ENCODE data around the gene LMBRD1.
"Not testable (repeated sequence)": the region's sequence is repeated elsewhere in the genome, so short reads cannot be mapped to it uniquely, and the experiment has no call there.

The LMBRD1 gene

DNA sequence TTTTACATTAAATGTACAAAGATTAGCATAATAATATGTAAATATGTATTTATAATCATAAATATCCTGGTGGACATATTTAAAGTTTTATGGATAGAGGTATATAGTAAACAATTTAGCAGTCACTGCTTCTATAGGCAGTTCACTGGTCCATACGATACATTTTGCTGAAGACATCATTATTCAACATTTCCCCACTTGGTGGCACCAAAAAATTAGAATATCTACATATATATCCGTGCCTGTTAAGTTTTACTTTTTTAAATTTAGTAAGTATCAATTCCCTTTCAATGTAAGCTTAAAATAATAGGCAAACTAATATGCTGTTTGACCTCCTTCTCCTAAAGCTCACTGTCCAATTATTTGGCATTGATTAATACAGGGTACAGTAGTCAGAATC lies 64.2 kb downstream of the LMBRD1 start:
- DNase-seq = no peak

DNA sequence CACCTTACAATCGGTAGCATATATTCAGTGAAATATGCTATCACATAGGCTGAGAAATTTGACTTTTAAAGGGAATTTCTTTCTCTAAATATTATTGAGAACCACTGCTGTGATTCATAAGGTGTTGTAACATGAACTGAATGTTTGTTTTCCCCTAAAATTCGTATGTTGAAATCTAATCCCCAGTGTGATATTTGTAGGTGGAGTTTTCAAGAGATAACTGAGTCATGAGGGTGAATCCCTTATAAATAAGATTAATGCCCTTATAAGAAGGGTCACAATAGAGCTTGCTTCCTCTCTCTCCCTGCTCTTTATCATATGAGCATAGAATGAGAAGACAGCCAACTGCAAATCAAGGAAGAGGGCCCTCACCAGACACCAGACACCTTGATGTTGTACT lies 64.8 kb downstream of the LMBRD1 start:
- DNase-seq = no peak

DNA sequence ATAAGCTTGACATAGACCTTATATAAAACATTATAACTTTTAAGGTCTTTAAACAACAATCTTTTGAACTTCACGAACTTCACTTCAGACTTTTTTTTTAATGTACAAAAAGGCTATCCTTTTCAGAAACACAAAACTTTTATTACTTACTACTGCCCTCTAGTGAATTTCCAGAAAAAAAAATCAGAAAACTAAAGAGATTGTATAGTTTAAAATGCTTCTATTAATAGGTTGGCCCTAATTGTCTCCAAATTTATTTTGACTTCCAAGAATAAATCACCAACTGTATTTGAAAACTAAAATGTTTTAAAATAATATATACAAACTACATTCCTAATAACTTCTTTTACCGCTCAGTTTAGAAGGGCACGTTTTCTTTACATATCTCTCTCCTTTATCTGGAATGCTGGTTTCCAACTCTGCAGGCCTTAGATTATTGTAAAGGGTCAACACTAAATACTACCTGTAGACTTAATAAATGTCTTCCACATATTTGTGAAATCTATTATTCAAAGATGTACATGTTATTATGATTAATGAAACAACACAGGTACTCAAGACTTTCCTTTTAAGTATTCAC lies 66.8 kb downstream of the LMBRD1 start:
- no peak for DNase-seq

DNA sequence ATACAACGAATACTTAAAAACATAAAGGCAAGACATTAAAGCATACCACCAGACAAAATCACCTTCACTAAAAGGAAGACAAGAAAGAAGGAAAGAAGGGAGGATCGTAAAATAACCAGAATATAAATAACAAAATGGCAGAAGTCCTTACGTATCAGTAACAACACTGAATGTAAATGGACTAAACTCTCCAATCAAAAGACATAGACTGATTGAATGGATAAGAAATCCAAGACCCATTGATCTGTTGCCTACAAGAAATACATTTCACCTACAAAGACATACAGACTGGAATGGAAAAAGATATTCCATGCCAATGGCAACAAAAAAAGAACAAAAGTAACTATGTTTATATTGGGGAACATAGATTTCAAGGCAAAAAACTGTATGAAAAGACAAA lies 74.1 kb downstream of the LMBRD1 start:
- no peak for DNase-seq

DNA sequence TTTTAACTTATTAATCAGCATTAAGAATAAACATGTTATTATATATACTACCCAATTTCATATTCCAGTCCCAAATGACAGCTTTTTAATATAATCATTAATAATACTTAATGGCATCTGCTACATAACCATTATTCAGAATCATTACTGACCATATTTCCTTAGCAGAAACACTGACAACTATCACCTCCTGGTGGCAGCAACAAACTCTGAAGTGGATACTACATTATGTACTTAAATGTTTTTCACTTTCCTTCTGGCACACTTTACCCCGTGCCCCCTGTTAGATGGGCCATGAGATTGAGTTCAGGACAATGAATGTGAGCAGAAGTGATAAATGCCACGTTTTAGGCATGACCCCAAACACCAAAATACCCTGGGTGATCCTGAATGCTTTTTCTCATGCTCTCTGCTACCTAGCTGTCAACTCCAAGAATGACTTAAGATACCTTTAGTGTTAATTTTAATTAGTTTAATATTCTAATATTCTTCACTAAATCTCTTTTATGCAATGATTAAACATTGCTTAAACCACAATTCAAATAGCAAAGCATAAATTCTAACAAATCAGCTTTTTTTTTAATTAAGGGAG lies 77.1 kb downstream of the LMBRD1 start:
- DNase-seq = no peak

DNA sequence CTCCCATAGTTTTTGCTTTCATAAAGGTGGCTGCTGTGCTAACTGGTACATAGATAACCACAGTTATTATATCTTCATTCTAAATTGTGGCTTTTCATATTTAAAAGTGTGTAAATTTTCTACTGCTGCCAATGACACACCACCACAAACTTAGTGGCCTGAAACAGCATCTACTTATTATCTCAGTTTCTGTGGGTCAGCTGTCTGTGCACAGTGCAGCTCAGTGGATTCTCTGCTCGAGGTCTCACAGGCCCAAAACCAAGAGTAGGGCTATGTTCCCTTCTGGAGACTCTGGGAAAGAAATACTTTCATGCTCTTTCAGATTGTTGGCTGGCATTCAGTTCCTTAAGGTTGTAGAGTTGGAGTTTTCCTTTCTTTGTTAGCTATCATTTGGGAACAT lies 90.1 kb downstream of the LMBRD1 start:
- DNase-seq = no peak

DNA sequence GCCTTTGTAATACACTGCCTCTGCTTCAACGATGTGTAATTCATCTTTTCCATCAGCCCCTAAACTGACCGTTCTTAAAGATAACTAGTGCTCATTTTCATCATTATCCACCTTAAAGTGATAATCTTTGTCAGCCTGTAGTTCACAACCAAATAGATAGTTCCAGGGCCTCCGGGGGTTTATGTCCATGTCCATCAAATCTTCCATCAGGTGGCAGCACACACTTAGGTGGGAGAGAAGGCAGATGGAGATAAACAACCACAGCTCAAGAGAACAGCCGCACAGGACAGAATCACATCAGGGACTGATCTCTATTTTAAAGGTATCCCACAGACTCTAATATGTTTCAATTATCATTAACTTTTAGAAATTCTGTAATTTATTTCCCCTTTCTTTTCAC lies 90.9 kb downstream of the LMBRD1 start:
- DNase-seq = no peak

DNA sequence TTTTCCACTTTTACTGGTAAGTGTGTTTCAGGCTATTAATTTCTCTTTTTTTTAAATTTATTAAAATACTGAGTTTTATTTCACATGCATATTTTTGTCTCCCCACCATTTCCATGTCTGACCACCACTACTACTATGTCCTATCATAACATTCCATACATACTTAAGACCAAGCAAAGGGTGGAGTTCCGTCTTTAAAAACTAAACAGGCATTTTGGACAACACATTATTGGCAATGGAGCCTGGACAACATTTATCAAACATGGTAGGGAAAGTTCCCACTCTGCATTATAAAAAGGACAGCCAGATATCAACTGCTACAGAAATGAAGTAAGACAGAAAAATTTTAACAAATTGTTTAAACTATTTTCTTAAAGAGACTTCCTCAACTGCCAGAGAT lies 91.9 kb downstream of the LMBRD1 start:
- DNase-seq = no peak

DNA sequence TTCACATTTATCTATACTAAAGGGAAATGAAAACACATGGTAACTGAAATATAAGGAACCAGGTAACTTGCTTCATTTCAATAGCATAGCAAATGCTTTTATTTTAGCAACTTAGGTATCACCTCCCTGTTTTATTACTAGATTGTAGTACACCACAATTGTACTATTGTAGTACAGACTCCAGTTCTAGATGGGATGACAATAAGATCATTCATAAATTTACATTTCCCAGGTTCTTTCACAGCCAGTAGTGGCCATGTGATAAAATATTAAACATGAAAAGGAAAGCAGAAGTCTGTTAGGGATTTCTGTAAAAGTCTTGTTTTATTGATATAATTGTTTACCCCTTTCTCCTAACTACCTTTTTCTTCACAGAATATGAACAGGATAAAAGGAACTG lies 97.2 kb downstream of the LMBRD1 start:
- no peak for DNase-seq

DNA sequence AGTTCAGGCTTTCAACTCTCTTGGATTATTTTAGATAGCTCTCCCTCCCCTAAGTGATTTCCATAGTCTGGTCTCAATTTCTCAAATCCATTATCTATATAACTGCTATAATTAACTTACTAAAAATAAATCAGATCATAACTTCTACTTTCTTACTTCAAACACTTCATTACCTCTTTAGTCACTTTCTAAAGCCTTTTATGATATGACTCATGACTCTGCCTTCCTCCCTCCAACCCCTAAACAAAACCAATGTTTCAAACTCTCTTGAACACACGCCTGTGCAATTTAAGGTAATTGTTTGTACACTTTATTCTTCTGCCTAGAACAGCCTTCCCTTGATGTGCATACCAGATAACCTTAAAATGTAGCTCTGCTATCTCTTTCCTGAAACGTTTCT lies 100.5 kb downstream of the LMBRD1 start:
- no peak for DNase-seq

DNA sequence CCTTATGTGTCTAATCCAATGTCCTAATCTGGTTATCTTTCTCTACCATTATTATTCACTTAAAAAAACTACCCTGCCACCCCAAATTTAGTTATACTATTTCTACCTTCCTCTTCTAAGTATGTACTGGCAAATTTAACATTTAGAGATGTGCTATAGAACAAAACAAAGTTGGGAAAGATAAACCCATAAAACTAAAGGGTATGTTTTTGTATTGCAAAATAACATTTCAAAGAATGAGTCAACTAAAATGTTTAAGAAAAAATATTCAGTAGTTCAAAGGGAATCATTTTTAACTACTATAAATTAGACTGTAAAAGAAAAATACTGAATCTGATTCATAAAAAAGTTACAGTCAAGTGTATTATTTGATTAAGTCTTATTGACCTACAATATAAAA lies 103.0 kb downstream of the LMBRD1 start:
- DNase-seq = no peak

DNA sequence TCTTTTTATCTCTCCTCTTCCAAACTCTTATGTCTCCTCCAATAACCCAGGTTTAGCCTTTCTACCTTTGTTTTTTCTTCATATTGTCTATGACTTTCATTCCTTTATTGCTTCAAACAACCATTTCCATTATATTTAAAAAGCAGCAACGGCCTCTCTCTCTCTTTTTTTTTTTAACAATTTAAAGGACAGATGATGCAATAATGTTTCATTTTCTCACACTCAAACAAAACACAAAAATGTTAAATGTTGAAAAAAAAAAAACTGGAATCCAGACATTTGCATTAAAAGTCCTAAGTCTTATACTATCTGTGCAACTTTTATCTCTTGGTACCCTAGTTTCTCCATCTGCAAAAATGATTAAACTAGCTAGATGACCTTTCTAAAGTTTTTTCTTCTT lies 105.8 kb downstream of the LMBRD1 start:
- no peak for DNase-seq

DNA sequence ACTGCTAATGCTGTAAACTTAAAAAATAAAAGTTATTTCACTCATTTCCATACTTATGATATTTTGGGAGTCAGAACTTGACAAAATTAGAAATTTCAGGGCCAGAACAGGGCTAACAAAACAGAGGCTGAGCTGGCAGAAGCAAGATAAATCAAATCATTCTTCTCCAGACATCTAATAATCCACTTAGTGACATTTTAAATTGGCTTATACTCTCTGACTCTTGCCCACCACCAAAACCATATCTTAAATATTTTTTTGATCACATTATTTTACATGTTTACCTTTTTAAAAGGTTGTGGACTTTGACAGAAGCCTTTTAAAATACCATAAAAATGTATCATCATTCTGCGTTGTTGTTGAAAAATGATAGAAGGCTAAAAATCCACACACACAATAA lies 116.5 kb downstream of the LMBRD1 start:
- DNase-seq = no peak

DNA sequence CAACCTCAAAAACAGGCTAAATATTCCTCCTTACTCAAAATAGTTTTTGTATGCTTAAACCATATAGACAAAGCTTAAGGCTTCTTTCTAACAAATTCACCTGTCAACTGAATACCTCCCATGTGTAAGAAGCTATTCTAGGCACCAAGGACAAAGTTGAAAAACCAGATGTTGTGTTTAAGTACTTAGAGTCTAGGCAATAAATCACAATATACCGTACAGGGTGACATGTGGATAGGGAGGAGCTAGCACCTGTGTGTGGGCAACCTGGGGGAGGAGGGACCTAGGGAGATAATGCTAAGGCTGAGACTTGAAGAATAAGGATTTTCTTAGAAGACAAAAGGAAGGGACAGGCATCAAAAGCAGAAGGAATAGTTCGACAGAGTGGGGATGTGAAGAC lies 123.5 kb downstream of the LMBRD1 start:
- DNase-seq = no peak

DNA sequence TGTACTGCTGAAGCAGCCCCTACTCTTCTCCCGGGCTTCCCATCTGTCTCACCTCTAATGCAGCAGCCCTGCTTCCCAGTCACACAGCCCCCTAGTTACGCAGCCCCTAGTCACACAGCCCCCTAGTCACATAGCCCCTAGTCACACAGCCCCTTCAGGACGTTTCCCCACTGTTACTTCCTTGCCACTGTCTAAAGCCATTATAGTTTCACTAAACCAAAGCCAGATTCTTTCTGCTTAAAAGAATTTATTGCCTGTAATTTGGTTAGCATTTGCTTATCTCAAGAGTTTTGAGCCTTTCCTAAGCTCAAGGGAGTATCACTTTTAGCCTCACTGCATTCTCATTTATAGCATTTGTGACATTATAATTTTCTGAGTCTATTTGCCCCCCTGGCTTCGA lies 127.9 kb downstream of the LMBRD1 start:
- DNase-seq = no peak

DNA sequence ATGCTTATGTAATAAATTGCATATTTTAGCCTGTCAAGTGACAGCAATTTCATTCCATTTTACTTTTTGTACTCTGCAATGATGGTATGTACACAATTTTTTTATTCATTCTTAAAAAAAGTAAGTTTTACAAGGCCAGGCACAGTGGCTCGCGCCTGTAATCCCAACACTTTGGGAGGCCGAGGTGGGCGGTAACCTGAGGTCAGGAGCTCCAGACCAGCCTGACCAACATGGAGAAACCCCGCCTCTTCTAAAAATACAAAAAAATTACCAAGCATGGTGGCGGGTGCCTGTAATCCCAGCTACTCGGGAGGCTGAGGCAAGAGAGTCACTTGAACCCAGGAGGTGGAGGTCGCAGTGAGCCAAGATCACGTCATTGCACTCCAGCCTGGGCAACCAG lies 130.0 kb downstream of the LMBRD1 start:
- not testable (repeated sequence) for DNase-seq

DNA sequence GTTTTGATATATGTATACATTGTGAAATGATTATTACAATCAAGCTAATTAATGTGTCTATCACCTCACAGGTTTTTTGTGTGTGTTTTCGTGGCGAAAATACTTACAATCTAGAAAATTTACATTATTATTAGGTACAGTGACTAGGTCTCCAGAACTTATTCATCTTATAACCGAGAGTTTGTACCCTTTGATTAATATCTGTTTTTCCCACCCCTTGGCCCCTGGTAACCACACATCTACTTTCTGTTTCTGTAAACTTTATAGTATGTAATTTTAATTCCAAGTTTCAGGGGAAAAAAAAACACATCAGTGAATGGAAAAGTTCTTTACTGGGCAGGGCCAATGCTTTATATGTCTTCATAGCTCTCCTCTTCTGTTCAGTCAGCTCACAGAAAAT lies 131.4 kb downstream of the LMBRD1 start:
- no peak for DNase-seq

DNA sequence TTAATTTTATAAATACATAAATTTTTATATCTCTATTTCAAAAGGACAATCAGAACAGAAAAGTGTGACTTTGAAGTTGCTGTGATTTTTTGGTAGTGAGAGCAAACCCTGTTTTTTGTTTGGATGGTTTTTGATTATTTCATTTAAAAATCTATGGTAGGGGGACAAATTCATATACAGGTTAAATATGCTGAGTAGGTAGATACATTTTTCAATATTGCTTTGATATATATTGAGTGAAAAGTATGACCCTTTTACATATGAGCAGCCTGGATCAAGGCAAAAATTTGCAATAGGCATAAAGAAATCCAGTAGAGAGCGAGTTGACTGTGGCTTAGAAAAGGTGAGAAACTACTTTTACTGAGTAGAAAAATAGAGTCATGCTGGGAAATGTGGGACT lies 132.3 kb downstream of the LMBRD1 start:
- no peak for DNase-seq

DNA sequence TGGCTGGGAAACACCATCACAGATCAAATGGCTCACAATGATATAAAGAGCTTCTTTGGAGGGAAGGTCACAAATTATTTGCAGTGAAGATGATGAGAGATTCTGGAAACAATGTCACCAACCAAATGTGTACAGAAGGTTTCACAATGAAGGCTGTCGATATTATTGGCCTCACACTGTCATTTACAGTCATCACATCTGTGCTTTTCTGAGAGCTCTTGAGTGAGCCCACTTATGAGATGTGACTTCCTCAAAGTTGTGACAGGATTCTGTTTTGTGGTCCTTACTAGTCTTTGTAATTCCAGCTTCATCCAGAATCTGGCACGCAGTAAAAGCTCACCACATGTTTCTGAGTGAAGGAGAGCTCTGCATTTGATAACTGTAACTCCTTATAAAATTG lies 133.6 kb downstream of the LMBRD1 start:
- no peak for DNase-seq

DNA sequence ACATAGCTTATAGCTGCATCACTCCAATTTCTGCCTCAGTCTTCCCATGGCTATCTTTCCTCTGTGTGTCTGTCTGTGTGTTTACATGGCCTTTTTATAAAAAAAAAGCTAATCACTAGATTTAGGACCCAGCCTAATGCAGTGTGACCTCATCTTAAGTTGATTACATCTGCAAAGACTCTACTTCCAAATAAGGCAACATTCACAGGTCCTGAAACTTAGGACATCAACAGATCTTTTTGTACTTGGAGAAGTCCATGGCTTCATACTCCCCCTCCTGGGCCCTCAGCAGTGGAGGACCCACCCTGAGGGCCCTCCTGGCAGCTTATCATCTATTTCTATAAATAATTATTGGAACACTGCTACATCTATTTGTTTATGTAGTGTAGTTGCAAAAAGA lies 146.1 kb downstream of the LMBRD1 start:
- no peak for DNase-seq

DNA sequence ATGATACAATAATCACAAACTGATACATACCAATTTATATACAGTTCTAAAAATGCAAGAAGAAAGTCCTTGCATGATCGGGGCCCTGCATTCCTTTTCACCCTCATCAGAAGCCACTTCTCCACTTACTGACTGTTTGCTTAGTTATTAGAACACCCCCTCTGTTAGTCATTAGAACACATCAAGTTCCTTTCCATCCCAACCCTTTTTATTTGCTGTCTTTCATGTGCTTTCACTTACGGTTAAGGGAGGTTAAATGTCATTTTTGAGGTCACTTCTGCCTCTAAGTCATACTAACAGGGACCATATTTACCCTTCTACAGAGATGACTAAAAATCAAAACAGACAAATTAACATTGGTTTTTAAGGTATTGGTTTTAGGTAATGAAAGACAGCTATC lies 149.1 kb downstream of the LMBRD1 start:
- no peak for DNase-seq

DNA sequence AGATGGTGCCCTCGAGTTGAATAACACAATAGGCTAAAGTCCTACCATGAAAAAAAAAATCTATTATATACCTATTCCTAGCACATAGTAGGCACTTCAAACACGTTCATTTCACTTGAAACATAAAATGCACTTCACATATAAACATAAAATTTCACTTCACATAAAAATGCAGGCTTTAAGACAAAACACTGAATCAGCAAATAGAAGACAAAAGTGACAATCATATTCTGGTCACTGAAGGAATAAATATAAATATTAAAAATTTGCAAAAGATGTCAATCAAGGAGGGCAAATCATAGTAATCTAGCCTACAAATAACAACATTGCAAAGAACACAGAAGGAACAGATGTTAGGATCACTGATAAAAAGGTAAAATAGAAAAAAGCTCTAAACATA lies 153.1 kb downstream of the LMBRD1 start:
- no peak for DNase-seq

DNA sequence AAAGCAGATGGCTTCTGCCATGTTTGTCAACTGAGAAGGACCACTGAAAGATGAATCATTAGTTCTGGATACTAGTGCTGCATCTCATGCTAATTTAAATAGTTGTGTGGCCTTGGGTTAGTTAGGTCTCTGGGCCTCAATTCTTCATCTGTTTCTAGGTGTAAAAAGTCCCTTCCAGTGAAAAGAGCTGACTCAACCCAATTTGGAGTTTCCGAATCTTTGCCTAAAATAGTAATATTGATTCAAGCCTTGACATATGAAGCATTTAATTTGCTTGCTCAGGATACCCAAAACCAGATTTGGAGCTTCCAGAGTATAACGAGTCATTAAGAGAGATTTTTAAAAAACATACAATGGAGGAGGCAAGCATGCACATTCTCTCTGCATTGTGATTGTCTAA lies 163.9 kb downstream of the LMBRD1 start:
- DNase-seq = no peak

DNA sequence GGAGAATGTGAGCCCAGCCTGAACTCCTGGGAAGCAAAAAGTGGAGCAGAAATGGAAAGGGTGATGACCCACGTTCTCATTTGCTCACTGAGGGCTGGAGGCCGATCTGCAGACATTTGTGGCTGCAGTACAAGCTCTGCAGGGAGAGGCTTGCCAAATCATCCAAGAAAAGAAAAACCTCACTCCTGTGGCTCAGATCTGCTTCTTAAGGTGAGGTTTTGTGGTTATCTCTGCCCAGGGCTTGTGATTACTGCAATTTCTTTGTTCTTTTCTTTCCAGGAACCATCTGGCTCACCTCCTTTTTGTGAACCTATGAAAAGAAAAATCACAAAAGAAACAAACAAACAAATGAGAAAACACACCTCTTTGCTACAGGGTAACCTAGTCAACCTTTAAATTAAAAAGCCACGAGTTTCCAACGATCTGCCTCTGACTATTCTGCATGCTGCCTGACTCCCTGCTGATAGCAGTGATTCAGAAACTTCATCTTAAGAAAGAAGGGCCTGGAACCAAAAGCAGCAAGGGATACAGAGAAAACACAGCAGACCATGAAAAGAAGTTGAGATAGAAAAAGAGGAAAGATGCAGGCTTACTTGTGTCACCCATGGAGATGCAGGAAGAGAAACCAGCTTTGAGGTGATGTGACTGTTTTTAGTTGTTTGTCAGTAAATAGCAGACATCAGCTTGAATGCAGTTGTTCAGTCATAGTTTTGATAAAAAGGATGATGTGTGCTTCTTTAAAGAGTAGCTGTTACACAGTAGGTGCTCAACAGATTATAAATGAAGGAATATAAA lies 165.1 kb downstream of the LMBRD1 start:
- no peak for DNase-seq

DNA sequence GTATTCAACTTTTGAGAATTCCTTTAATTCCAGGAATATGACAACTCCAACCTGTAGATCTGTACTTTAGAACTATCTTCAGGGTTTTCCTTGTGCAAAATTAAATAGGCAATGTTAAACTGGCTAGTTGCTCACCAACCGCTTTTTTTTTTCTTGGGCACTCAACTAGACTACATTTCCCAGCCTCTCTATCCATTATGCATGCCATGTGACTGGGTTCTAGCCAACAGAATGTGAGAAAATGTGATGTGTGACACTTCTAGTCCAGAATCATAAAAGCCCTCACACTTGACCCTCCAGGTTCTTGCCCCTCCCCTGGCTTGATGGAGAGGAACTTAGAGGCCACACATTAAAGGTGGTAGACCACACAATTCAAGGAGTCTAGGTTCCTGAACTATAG lies 166.0 kb downstream of the LMBRD1 start:
- no peak for DNase-seq

Measured in NCI-H1048 (cell line).